IPS-18a (cell line): ENCODE measurements around the gene SPRED2.

Experiments used
- H3K27ac ChIP-seq: one replicate; pipeline ENCODE4 v1.5.1; 2013; ENCODE audit warnings: low read length
- H3K27me3 ChIP-seq: one replicate; pipeline ENCODE4 v1.6.1; 2013; ENCODE audit warnings: mild to moderate bottlenecking, low read length; ENCODE audit not compliant: control insufficient read depth, insufficient read depth
- H3K36me3 ChIP-seq: one replicate; pipeline ENCODE4 v1.6.1; 2013; ENCODE audit warnings: low read depth, low read length; ENCODE audit not compliant: control insufficient read depth
- H3K4me1 ChIP-seq: one replicate; pipeline ENCODE4 v1.6.1; 2013; ENCODE audit warnings: low read depth, low read length; ENCODE audit not compliant: control insufficient read depth
- H3K4me3 ChIP-seq: one replicate; pipeline ENCODE4 v1.5.1; 2013; ENCODE audit warnings: low read length
- H3K9ac ChIP-seq: one replicate; pipeline ENCODE4 v1.6.1; 2013; ENCODE audit warnings: mild to moderate bottlenecking, low read length, moderate library complexity
- H3K9me3 ChIP-seq: one replicate; pipeline ENCODE4 v1.6.1; 2013; ENCODE audit warnings: low read depth, low read length; ENCODE audit not compliant: control insufficient read depth

The SPRED2 gene

GRCh38 chr2:65411056-65411795 is 21.2 kb downstream of the SPRED2 start:
- Histone ChIP-seq H3K9me3 (no peaks in the 10 kb centered on the region), H3K27ac (no peak overlapping the region), H3K9ac (no peak overlapping the region), H3K4me3 (no peak overlapping the region), H3K27me3 (no peaks in the 10 kb centered on the region), H3K4me1 (peaks cover 28% of the 10 kb centered on the region), H3K36me3 (no peaks in the 10 kb centered on the region)

- no peaks in the 10 kb centered on the region for H3K36me3 ChIP-seq
- H3K9me3 ChIP-seq = no peaks in the 10 kb centered on the region
- H3K27me3 ChIP-seq = no peaks in the 10 kb centered on the region
- H3K27ac ChIP-seq = no peak overlapping the region
- no peak overlapping the region for H3K9ac ChIP-seq
- H3K4me3 ChIP-seq = no peak overlapping the region
- H3K4me1 ChIP-seq = peaks cover 38% of the 10 kb centered on the region
These were observed 23.4 kb downstream of the SPRED2 start for GRCh38 chr2:65409045-65409444.

GRCh38 chr2:65407240-65407639 is 25.2 kb downstream of the SPRED2 start:
- H3K4me1 ChIP-seq = peaks cover 25% of the 10 kb centered on the region
- H3K27ac ChIP-seq = no peak overlapping the region
- H3K36me3 ChIP-seq = no peaks in the 10 kb centered on the region
- H3K9me3 ChIP-seq = no peaks in the 10 kb centered on the region
- H3K27me3 ChIP-seq = no peaks in the 10 kb centered on the region
- no peak overlapping the region for H3K4me3 ChIP-seq
- no peak overlapping the region for H3K9ac ChIP-seq

- no peak overlapping the region for H3K4me3 ChIP-seq
- H3K9ac ChIP-seq = no peak overlapping the region
- H3K36me3 ChIP-seq = no peaks in the 10 kb centered on the region
- H3K4me1 ChIP-seq = peaks cover 23% of the 10 kb centered on the region
- H3K9me3 ChIP-seq = no peaks in the 10 kb centered on the region
- H3K27ac ChIP-seq = no peak overlapping the region
- H3K27me3 ChIP-seq = no peaks in the 10 kb centered on the region
These were observed 27.3 kb downstream of the SPRED2 start for GRCh38 chr2:65404988-65405697.

- Histone ChIP-seq H3K27me3 (no peaks in the 10 kb centered on the region), H3K27ac (no peak overlapping the region), H3K4me1 (peaks cover 23% of the 10 kb centered on the region), H3K9me3 (no peaks in the 10 kb centered on the region), H3K36me3 (no peaks in the 10 kb centered on the region), H3K4me3 (no peak overlapping the region), H3K9ac (no peak overlapping the region)
These were observed 28.9 kb downstream of the SPRED2 start for GRCh38 chr2:65403529-65403915.

GRCh38 chr2:65402780-65403528 is 29.4 kb downstream of the SPRED2 start:
- no peak overlapping the region for H3K9ac ChIP-seq
- H3K9me3 ChIP-seq = no peaks in the 10 kb centered on the region
- no peaks in the 10 kb centered on the region for H3K27me3 ChIP-seq
- H3K4me3 ChIP-seq = no peak overlapping the region
- no peak overlapping the region for H3K27ac ChIP-seq
- H3K36me3 ChIP-seq = no peaks in the 10 kb centered on the region
- peaks cover 23% of the 10 kb centered on the region for H3K4me1 ChIP-seq

- H3K27ac ChIP-seq = no peak overlapping the region
- H3K4me1 ChIP-seq = peaks cover 20% of the 10 kb centered on the region
These were observed 30.1 kb downstream of the SPRED2 start for GRCh38 chr2:65402323-65402722.

GRCh38 chr2:65397122-65397521 is 35.3 kb downstream of the SPRED2 start:
- Histone ChIP-seq H3K4me3 (no peak overlapping the region), H3K4me1 (peaks cover 3% of the 10 kb centered on the region), H3K27ac (no peak overlapping the region), H3K9me3 (no peaks in the 10 kb centered on the region), H3K36me3 (no peaks in the 10 kb centered on the region), H3K27me3 (no peaks in the 10 kb centered on the region), H3K9ac (no peak overlapping the region)

More at GRCh38 chr2:65402323-65402722, 30.1 kb downstream of the SPRED2 start:
- Histone ChIP-seq H3K9ac (no peak overlapping the region), H3K4me3 (no peak overlapping the region), H3K27me3 (no peaks in the 10 kb centered on the region), H3K9me3 (no peaks in the 10 kb centered on the region), H3K36me3 (no peaks in the 10 kb centered on the region)

- no peak overlapping the region for H3K9ac ChIP-seq
- H3K9me3 ChIP-seq = no peaks in the 10 kb centered on the region
- H3K27ac ChIP-seq = no peak overlapping the region
- no peaks in the 10 kb centered on the region for H3K27me3 ChIP-seq
- no peak overlapping the region for H3K4me3 ChIP-seq
- peaks cover 3% of the 10 kb centered on the region for H3K4me1 ChIP-seq
- H3K36me3 ChIP-seq = no peaks in the 10 kb centered on the region
These were observed 35.9 kb downstream of the SPRED2 start for GRCh38 chr2:65396348-65397026.

- no peak overlapping the region for H3K27ac ChIP-seq
- H3K36me3 ChIP-seq = no peaks in the 10 kb centered on the region
- no peaks in the 10 kb centered on the region for H3K9me3 ChIP-seq
- no peak overlapping the region for H3K9ac ChIP-seq
- H3K4me3 ChIP-seq = no peak overlapping the region
- peaks cover 3% of the 10 kb centered on the region for H3K4me1 ChIP-seq
- H3K27me3 ChIP-seq = no peaks in the 10 kb centered on the region
These were observed 36.6 kb downstream of the SPRED2 start for GRCh38 chr2:65395621-65396347.
